GM19468 (cell line): ENCODE measurements around the gene HOXC10.

ENCODE experiments used
- ATAC-seq: cut with Tn5 transposase; IDR thresholded peaks from one replicate; pipeline ENCODE4 v1.9.1; 2021; ENCODE audit warnings: mild to moderate bottlenecking, moderate library complexity, moderate number of reproducible peaks; ENCODE audit not compliant: unreplicated experiment; ENCODE audit errors: extremely low read depth

The HOXC10 gene

DNA sequence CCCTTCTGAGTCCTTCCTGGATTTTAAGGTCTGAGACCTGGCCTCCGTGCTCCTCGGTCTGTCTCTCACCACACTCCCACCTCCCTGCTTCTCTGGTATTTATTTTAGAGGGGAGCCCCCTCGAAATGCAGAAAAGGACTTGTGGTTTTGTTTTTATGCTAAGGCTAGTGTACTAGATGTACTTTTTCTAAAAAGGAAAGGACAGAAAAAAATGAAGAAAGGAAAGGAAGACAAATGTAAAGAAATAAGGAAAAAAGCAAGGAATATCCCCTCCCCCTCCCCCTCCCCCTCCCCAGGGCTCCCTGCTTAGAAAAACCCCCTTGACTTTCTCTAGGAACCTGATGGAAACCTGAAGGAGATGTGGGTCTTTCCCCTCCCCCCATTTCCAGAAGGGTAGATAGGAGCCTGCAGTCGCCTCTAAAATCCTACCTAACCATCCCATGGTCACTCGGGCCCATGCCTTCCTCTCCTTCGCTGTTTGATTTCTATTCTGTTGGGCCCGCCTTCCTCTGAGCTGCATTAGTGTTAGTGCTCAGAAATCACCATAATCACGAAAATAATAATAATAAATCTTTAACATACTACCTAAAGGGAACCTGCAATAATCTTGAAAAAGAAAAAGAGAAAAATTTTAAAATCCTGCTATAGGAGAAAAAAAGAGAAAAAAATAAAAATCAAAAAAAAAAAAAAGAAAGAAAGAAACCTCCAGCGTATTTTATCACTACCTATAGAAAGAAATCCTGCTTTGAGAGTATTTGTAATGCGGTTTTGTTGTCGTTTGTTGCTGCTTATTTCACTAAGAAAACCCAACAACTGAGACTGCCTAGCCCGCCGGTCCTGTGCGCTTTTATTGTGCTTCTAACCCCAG is 27.0 kb downstream of the HOXC10 start:
- no peak for ATAC-seq

DNA sequence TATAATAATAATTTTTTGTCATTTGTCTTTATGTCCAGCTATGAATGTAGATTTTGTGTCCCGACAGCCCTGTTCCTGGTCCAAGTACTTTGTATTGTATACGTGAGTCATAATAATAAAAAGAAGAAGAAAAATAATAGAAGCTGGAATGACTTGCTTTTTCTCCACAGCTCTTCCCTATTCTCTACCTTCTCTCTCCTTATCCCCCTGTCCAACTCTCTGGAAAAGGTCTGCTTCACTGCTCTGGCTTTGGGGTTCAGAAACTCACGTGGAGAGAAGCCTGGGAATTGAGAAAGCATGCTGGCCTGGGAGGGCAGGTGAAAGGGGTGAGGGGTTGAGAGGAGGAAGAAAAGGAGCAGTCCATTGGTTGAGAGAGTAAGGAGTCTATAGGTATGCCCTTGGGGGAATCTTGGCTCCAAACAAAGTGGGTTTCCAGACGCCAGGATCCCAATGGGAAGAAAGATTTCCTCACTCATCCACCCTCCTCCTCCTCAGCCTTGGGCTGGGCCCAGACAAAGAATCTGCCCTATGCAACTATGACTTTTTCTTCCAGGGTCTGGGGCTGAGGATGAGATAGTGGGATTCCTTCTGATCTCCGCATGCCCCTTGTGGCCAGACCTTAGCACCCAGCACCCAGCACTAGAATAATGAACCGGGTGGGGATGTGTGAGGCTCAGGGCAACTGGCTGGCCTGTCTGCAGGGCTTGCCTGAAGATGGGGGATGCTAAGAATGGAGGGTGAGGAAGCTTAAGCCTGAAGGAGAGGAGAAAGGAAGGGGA is 27.9 kb downstream of the HOXC10 start:
- no peak for ATAC-seq

DNA sequence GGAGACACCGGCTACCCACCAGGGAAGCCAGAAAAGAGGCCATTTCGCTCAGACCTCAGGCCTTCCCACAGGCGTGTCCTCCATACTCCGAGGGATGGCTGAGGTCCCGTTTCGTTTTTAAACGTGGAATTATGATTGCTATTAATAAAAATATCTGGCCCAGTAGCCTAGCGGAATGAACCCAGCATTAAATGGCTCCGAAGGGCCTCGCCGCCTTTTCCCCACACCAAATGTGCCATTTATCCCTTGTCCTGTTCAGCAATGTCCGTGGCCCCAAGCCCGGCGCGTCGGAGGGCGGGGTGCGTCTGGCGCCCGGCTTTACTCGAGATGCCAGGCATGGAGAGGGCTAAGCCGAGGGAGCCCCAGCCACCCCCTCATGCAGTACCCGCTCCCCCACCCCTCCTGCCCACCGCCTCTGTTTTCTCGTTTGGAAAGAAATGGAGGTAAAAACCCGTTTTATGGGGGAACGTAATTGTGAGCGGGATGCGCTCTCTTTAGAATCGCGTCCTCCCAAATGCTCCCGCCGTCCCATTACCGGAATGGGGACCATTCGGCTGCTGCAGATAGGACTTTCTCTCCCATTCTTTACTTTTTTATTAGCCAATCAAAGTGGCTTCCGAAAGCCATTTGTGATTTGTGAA is 29.6 kb downstream of the HOXC10 start:
- no peak for ATAC-seq

DNA sequence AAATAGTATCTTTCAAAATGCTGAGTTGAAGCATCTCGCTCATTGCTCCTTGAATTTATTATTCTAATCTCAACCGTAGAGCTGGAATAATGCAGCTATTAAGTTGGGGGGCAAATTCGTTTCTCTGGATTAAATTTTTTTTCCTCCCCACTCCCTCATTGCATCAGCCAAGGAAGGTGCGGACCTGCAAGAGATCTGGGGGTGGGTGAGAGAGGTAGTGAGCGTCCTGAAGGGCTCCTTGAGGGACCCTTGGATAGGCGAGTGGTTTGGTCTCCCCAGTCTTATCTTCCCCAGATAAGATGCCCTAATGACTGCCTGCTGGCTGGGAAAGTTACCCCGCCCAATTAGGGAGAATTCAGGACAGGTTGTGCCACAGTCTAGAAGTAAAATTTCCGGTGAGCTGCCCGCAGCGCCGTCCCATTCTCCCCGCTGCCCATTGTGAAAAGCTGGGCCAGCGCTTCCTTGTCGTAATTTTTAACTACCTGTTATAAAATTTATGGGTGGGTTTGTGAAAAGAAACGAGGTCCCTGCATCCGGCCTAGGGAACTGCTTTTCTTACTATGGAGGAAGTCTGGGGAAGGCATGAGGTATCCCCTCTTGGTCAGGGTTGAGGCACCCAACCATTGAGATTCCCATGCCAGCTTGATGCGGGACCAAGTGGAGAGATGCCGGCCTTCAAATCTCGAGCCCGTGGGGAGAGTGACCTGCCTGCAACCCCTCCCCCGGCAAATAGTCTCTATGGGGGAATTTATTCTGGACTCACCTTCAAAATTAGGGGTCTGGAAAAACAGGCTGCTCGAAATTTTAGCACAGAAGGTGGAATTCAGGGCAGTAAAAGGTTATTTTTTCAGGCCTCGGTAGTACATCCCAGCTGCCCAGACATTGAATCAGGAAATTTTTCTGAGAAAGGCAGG is 30.3 kb downstream of the HOXC10 start:
- ATAC-seq = no peak

DNA sequence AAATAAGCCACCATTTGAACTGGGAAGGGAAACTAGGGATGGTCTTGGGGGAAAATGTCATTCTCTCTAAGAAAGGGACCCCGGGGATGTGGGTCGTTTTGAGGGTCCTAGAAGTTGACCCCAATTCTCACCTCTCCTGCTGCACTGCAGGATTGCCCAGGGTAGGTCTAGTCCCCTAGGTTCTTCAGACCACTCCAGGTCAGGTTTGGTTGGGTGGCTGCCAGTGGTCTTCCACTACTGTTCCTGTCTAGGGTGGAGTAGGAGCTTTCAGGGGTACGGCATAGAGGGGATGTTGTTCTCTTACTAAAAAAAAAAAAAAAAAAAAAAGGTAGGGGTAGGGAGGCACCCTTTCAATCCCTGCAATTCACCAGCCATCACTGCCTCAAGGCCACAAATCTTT is 31.1 kb downstream of the HOXC10 start:
- no peak for ATAC-seq

DNA sequence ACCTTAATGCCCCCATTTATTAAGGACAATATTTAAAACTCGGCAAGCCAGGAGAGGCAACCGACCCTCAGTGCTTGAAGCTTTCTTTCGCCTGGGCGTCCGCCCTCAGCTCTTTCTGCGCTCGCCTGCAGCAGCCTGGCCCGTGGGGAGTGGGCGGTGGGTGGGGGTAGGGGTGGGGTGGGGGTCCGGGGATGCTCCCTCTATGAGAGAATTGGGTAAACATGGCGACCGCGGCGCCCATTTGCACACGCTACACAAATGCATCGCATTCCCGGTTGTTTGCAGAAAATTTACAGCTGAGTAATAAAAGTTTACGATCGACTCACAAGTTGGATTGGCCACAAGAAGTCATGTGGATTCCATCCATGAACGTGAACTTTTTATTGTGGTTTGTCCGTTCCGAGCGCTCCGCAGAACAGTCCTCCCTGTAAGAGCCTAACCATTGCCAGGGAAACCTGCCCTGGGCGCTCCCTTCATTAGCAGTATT is 31.6 kb downstream of the HOXC10 start:
- no peak for ATAC-seq

DNA sequence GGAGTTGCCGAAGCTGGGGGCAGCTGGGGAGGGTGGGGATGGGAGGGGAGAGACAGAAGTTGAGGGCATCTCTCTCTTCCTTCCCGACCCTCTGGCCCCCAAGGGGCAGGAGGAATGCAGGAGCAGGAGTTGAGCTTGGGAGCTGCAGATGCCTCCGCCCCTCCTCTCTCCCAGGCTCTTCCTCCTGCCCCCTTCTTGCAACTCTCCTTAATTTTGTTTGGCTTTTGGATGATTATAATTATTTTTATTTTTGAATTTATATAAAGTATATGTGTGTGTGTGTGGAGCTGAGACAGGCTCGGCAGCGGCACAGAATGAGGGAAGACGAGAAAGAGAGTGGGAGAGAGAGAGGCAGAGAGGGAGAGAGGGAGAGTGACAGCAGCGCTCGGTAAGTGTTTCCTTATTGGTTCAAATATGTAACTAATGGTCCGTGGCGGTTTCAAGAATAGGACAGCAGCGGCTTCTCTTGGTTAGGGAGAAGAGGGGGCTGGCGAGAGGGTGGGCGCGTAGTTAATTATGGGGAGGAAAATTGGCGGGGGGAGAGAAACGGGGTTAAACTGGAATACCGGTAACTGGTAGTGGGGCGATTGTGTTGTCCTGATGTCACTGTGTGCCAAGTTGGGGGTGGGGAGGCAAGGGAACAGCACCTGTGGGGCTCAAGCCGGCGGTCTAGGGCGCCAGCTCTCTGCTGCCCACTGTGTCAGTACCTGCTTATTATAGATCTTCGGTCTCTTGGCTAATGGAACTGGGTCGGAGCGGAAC is 32.3 kb downstream of the HOXC10 start:
- no peak for ATAC-seq

DNA sequence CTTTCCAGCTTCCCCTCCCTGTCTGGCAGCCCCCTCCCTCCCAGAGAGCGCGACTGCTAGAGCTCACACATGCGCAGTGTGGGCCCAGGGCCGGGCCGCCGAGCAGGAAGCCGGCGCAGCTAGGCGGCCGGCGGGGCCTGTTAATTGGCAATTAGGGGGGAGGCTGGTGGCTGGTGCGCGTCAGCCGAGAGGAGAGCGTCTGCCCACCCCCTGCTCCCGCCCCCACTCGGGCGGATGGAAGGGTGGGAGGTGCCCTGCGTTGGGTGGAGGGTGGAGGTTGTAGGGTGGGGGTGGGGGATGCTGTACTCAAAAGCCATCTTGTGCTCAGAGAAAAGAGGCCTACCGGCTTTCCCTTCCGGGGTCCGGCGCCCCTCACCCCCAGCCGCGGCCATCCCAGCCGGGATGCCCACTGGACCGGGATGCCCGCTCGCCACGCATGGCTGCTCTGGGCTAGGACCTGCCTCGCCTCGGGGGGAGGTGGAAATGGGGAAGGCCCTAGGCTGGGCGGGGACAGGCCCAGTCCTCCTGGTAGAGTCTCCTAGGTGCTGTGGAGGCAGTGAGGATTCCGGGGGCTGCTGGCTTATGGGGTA is 33.0 kb downstream of the HOXC10 start:
- peak; percentile 58 for ATAC-seq

DNA sequence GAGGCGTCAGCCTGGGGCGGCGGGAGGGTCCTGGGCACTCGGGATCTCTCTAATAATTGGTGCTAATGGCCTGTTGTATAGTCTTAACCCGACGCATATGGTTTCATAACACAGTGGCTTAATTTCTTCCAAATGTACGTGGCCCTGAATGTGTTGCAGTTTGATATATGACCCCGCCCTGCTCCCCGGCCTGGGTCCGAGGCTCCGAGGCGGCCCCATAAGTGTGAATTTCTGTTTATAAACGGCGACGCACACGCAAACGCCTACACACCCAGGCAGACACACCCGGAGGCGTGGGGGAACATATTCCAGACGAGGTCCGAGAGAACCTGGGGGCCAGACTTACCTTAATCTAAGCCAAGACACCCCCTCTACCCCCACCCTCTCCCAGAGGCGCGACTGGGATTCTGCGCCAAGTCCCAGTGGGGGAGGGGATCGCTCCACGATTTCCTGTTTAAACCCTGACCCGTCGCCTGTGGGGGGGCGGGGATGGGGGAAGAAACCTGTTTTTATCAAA is 33.6 kb downstream of the HOXC10 start:
- no peak for ATAC-seq

DNA sequence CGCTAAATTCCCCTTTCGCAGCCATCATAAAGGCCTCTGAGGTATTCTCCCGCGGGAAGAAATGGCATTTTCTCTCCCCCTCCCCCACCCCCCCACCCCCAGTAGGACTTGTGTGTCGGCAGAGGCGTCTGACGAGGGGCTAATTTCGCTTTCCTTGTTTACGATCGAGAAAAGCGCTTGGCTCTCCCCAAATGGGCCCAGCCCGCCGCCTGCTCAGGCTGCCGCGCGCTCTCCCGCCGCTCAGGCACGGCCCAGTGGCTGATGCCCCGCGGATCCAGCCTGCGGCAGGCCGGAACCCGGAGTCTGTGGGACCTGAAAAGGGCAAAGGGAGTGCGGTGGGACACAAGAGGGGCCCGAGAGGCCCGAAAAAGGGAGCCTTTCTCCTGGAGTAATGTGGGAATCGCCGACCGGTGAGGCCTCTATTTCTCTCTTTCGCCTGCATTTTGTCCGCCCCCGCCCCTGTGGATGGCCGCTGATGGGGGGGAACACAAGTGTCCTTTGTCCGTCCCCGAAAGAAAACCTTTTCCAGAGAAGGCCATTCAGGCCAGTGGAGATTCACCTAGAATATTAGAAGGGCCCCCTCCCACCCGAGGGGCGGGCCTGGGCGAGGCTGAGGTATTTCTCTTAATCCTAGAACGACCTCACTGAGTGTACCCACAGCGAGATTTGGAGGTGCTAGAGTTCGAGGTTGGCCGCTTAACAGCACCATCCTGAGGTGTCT is 34.3 kb downstream of the HOXC10 start:
- ATAC-seq = no peak

DNA sequence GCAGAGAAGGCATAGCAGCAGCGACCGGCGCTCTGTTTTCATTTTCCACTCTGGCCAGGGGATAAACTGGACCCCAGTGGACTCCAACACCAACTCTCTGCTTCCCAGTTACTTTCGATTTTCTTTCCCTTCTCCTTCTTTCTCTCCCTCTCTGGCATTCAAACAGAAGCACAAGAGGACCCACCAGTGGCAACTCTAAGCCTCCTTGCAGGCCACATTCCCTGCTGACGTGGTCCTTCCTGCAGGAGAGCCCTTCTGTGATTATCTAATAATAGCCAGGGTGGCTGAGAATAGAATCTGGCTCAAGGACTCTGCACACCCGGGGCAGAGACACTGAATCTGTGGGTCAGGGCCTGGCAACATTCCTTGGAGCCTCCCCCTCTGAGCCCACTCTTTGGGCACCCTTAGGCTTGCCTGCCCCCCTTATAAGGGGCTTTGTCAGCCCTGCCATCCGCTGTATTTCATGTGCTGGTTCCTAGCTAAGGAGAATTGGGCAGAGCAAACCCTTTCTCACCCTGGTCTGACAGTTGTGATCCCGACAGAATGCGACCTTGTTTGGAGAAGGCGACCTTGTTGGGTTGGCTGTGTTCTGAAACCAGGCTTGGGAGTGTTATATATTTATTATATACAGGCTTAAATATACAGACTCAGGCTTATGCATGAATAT is 35.1 kb downstream of the HOXC10 start:
- ATAC-seq = no peak

DNA sequence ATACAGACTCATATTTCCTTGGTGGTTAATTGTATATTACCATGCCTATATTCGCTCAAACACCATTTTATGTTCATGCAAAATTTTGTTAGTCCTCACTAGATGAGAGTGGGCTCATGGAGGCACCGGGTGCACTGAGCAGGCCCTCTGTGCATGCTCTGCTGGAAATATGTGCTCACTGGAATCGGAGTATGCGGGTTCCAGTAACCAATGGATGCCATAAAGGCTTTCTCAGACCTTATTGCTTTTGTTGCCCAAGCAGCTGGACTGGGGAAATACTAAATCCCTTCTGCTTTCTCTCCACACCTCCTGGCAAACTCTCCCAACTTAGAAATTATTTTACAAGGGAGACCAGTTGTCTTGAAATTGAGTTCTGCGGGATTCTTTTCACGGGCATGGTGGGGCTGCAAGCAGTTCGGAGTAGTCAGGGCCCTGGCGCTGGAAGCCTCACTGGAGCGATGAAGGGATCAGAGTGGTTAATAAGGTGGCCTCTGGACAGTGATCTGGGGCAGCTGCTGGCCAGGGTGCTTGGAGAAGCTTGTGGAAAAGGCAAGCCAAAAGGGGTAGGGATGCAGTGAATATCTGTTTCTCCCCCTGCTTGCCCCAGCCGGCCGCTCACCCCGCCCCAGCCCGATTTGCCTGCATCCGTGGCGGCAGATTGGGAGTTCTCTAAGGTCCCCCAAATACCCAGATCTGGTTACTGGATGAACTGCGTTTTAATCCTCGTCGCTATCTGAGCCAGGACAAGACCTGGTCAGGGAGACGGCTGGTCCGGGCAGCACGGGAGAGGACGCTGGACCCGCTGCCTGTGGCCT is 35.9 kb downstream of the HOXC10 start:
- no peak for ATAC-seq

DNA sequence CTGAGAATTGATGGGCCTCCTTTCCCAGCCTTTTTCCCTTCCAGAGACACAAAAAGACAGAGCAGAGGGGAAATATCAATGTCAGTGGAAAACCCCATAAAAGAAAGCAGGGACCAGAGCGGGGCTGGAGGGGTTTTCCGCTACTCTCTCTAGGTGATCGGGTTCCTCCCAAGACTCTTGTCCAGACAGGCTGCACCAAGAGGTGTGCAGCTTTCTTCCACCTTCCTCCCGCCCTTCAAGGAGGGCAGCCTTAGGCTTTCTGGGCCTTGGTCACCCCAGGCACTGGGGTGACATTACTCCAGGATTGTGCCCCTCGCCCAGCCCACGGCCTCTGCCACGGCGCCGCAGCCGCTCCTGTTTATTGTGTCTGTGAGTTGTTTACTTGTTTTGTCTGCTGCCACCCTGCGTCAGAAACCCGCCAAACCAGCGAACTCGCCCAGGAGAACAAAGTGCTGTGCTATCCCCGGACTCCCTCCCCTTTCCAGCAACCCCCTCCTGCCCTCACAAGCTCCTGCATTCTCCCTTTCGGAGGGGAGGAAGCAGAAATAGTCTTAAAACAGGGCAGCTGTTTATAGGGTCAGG is 36.6 kb downstream of the HOXC10 start:
- no peak for ATAC-seq

DNA sequence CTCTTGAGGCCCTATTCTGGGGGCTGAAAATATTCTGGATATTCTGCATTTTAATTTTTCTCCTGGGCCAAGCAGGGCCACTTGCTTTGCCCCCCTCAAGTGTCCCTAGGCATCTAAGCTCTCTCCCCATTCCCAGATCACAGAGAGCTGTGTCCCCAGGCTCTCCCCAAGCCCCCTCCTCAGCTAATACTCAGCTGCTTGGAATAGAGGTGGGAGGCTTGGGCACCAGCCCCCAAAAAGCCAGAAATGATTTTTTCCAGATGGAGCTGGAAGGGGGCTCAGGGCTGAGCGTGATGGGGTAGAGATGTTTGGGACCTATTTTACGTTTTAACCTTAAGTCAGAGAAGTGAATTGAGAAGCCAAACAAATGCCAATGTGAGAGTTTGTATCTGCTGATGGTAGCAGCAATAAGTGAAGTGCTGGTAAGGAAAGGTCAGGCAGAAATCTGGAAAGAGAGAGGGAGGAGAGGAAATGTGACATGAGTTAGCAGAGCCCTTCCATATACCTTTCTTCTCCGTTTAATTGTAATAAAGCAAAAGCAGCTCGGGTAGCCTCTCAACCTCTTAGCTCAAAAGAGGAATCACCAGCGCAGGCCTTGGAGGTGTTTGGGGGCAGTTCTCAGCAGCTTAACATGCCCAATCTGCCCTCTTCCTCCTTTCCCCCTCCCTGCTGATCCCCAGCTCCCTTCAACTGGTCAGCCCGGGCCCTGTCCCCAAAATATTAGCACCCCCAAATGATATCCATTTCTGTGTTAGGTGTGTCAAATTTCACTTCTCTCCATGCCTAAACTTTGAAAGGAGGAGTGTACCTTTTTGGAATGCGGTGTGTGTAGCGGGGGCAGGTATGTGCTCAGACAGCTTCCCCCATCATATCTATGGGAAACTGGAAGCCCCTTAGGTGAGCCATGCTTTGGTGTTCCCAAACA is 38.3 kb downstream of the HOXC10 start:
- ATAC-seq = no peak

DNA sequence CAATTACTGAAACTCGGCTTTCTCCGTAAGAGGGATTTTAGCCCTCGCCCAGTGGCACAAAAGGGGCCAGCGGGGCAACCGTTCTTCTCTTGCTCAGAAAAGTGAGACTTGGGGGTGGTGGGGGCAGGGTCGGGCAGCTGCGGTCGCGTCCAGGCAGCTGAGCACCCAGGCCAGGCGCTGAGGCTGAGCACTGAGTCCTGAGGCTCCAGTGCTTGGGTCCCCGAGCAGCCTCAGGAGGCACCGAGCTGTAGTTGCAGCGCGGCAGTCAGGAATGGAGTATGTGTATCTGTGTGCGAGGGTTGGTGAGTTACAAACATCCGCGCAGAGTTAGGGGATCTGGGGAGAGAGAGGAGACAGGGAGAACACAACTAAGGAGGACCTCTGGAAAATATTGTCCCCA is 39.2 kb downstream of the HOXC10 start:
- no peak for ATAC-seq
